GM19463 (cell line): Measurements from ENCODE around the gene ANP32E.
A peak's percentile ranks its signal among the peaks of the same experiment; 100 is the strongest.

ENCODE experiments used
- ATAC-seq: cut with Tn5 transposase; IDR thresholded peaks from one replicate; pipeline ENCODE4 v1.9.1; 2021; ENCODE audit warnings: mild to moderate bottlenecking, moderate library complexity; ENCODE audit not compliant: unreplicated experiment

The ANP32E gene

DNA sequence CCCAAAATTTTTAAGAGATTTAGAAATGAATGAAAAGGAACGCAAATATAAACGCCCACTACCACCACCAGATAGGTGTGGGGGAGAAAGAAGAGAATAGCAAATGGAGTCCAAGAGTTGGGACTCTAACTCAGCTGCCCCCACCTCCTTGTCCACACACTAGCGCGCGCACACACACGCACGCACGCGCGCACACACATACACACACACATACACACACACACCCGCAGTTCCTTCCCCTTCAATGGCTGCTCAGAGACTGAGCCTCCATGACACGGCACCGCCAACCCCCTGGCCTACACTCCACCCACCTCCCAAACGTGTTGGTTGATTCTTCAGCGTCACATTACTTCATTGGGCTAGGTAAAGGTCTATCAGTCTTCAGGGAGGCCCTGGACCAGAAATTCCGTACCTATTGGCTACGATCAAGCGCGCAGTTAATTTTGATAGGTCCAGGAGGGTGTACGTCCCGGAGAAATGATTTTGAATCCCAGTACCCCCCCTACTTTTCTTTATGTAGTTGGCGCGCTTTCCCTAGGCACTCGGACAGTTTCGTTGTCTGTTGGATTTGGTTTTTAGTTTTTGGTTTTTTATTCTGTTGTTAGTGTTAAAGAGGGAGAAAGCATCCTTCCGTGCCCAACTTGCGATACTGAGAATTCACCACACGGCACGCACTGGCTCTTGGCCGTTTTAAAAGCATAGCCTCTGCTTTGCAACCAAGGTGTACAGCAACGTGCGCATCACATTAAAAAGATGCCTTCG, at the start of gene ANP32E:
Gene ANP32E (minus strand): TSS at position 261 of the 762 bp plus-strand sequence. CDS start 326 bp downstream, outside the sequence.
- peak; percentile 77 for ATAC-seq

DNA sequence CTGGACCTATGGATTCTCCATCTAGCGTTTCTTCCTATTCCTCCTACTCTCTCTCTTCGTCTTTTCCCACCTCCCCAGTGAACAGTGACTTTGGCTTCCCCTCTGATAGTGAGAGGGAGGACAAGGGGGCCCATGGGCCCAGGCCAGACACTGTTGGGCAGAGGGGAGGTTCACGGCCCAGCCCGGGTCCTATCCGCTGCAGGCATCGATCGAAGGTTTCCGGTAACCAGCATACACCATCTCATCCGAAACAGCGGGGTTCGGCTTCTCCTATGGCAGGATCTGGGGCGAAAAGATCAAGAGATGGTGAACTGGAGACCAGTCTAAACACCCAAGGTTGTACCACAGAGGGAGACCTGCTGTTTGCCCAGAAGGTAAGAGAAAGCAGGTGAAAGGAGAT, 47.3 kb upstream of the ANP32E start:
- no peak for ATAC-seq

DNA sequence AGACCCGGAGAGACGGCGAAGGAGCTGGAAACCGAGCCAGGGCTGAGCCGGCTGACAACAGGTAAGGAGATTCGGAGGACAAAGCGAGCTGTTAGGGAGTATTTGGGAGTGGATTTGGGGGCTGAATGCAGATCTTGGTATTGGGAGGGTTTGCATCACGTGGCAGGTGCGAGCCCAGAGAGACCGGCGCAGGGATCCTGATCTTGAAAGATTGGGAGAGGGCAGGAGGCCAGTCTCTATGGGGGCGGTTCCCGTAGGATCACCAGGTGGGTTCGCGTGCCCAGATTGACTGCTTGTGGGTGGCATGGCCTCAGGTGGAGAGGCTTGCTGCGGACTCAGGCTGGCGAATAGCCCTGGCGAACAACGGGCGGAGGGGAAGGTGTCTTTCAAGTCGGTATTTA, 46.6 kb upstream of the ANP32E start:
- no peak for ATAC-seq

DNA sequence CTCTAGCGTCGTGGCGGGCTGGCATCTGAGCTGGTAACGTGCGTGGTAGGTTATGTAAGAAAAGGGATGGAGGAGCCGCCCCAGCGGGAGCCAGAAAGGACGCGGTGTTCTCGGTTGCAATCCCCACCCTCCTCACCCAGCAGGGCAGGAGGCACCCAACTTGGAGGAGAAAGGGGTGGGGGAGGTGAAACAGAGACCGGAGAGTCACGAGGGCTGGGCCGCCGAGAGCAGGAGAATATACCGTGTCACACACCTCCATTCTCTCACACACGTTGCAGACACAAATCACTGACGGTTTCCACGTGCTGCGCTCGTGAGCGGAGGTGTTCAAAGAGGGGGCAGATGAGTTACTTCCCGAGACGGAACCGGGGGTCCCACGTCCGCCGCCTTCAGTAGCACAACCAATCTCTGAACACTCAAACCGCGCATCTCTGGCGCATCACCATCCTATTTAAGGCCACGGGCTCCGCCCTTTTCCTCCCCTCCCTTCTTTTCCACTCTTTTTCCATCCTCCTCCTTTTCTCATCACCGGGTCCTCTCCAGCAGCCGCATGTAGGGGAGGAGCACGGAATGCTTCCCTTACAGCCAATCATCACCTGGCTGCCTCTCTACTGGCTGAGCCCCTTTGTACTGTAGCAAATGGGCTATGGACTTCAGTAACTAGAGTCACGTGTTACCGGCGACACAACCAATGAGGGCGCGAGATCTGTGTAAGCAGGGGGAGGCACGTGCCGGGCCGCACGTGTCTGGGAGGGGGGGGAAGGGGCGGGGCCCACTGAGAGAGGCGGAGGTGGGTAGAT, 46.0 kb upstream of the ANP32E start, which contains the start of gene CIART:
Gene CIART (plus strand): TSS at position 797 of the 800 bp plus-strand sequence. CDS start 714 bp downstream, outside the sequence.
- peak; percentile 68 for ATAC-seq

DNA sequence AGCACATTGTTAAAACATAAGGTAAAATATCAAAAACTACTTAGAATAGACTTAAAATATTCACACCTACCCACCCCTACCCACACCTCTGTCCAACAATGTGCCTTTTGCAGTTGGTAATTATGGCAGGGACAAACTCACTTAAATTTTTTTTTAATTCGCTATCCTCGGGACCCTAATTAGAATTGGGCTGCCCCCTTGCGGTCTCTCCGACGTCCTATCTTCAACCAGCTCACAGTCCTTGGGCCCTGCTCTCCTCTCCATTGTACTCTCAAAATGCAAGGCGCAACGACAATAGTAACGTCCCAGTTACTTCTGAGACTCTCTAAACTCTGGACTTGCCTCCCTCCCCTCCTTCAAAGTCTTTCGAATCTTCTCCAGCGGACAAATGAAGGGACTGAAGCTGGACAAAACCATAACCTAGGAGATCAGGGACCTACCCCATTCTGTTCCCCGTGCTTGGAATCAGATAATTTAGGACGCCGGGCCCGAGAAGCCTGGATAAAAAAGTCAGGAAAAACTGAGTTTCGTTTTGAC, 45.4 kb upstream of the ANP32E start:
- ATAC-seq: no peak

DNA sequence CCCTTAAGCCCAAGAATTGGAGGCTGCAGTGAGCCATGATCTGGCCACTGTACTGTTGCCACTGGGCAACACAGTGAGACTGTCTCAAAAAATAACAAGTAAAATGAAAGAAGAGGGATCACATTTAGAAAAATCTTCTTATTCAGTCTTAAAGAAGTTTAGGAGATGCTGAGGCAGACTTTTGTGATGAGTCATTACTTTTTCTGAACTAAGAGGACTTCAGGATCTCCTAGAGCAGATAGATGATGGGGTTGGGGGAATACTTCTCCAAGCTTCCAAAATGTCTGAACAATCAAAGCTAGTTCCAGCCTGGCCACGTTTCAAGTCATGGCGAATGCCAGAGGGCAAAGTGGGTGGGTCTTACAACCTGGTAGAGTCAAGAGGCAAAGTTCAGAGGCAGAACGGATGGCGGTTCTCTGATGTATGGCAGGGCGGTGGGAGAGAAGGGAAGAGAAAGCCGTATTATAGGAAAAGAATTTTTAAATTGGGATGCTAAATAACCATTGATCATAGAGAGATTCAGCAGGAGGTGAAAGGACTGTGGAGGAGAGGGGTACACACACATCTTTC, 44.3 kb upstream of the ANP32E start:
- ATAC-seq: no peak

DNA sequence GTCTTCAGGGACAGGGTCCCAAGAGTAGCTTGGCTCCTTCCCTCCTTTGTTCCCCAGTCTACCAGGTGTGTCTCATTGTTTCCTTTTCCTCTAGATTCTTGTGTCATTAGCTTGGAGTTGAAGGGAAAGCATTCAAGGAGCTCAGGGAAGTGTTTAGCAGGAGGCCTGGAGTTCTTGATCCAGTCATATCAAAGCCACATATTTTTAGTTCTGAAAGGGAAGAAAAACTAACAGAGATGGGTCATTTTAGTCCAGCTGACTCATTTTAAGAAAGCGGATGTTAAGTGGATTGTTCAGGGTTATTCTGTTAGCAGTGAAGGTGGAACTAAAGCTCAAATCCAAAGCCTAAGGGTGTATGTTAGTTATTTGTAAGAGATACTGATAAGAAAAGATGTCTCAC, 37.4 kb upstream of the ANP32E start:
- no peak for ATAC-seq

DNA sequence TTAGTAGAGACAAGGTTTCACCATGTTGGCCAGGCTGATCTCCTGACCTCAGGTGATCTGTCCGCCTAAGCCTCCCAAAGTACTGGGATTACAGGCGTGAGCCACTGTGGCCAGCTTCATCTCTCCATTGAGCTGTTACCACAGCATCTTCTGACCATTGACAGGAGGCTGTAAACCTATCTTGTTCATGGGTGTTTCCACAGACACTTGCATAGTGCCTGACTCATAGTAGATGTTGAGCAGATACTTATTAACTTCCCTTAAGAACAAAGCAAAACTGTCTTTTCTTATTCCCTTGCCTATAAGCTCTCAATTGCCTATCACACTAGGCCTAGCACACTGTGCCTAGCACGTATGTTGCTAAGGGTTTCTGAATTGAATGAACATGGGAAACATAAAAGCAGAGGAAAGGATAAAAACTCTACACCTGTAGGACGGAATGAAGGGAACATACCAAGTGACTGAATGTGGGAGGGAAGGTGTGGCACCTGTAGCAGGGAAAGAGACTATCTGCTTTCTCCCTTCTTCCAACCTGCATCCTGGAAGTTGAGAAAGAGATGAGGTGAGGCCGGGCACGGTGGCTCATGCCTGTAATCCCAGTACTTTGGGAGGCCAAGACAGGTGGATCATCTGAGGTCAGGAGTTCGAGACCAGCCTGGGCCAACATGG, 35.5 kb upstream of the ANP32E start:
- ATAC-seq: no peak

DNA sequence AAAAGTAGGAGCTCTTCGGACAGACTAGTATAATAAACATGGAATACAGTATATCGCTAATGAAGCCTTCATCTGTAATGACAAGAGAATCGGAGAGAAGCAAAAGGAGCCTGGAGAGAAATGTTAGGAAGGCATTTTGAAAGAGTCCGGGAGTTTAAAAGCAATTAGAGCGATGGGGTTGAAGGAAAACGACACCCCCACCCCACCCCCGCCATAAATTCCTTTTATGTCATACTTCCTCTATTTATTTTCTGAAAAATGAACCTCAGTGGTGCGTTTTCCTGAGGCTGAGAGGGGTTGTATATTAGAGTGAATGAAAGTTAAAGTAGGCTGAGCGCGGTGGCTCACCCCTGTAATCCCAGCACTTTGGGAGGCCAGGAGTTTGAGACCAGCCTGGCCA, 33.5 kb upstream of the ANP32E start:
- no peak for ATAC-seq

DNA sequence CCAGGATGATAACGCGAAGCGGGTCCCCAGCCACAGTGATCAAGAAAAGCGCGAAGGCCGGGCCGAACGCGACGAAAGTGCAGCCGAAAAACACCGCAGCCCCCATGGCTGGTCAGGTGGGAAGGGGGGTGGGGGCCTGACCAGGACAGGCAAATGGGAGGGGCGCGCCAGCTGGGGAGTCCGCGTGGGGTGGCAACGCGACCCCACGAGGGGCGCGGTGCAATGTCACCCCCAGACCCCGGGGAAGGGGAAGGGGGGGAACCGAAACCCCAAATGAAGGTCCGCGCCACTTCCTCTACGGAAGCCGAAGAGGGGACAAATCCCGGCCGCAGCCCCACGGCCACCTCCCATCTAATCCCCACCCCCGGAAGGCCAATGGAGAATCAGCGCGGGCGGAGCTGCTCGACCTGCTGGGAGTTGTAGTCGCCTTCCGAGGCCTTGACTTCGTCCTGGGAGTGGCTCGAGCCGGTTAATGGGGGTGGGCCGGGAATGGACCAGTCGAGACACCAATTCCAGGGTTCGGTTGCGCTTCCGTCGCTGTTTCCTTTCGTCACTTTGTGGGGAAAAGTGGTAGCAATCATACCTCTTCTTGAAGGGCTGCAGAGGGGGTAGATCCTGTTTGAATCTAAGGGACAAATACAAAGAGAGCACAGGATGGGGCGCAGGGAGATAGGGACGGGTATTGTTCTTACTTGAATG, 32.9 kb upstream of the ANP32E start, which contains the start of gene APH1A:
Gene APH1A (minus strand): TSS at position 312 of the 699 bp plus-strand sequence. CDS start 206 bp downstream, at position 106.
- ATAC-seq: peak; percentile 90

DNA sequence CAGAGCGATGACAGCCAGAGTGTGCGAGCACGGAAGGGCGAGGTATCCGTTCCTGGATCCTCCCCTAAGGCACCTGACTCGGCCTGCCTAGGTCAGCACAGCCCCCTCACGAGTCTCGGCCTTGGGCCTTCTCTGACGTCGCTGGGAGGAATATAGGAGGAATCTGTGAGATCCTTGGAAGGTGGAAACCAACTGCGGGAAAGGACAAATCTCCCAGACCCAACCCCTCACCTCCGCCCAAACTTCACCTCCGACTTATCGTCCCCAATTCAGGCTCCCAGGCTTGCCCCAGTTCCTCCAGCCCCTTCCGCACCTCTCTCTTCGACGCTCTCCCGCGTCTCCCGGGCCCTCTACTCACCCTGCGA, 32.4 kb upstream of the ANP32E start:
- no peak for ATAC-seq

DNA sequence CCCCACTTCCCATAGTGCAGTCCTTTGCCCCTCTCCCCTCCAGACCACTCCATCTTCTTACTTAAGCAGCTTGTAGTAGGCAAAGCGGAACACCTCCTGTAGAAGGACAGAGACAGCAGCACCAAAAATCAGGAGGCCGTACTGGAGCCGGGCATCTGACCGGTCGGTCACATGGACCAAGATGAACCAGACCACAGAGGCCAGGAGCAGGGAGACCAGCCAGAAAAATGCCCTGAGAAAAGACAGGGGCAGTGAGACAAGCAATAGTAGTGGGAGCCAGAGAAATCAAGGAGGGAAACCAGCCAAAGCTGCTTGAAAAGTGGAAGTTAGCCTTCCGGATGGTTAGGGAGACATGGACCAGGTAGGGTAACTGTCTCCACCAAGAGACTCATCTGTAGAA, 32.0 kb upstream of the ANP32E start:
- ATAC-seq: no peak

DNA sequence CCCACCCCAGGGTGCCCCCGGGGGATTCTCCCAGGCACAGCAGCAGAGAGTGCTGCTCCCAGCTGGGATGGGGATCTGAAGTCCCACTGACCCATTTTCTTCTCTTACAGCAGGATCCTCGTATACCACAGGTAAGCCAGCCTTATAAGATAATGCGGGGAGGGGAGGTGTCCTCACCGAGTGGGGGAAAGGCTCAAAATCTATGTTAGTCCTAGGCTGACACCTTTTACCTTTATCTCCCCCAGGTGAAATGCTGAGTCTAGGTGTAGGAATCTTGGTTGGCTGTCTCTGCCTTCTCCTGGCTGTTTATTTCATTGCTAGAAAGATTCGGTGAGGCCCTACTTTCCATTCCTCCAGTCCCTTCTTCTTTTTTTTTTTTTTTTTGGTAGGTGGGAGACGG, 27.6 kb upstream of the ANP32E start:
- ATAC-seq: no peak

DNA sequence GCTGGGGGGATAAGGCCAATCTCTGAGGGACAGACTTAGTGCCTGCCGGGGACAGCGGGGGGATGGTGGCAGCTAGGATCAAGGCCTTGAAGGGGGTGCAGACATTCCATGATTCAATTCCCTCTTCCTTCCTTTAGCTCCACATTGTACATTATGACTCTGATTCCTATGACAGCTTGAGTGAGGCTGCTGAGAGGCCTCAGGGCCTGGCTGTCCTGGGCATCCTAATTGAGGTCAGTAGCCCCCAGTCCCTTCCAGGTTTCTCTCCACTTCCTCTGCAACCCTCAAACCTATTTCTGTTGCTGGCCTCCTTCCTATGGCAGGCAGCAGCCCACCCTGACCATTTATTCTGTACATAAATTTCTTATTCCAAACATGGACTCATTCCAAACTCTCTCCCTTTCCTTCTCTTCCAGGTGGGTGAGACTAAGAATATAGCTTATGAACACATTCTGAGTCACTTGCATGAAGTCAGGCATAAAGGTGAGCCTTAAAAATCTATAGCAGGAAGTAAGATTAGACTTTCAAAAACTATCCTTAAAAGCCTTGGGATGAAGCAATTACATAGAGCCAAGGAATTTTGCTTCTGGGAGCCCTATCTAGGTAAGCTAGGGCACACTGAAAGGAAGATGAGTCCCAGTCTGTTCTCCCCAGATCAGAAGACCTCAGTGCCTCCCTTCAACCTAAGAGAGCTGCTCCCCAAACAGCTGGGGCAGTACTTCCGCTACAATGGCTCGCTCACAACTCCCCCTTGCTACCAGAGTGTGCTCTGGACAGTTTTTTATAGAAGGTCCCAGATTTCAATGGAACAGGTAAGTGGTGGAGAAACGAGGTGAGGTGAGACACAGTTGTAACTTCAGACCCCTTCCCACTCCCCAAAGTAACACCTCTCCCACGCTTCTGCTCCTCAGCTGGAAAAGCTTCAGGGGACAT, 26.7 kb upstream of the ANP32E start:
- ATAC-seq: no peak

DNA sequence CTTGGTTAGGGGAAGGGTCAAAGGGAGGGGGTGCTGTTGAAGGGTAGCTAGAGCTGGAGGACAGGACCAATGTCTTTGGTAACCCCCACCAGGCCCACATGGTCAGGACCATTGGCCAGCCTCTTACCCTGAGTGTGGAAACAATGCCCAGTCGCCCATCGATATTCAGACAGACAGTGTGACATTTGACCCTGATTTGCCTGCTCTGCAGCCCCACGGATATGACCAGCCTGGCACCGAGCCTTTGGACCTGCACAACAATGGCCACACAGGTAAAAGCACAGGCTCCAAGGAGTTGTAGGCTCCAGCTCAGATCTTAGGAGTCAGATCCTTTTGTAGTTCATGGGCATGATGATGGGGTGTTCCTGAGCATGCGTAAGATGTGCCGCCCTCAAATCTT, 25.5 kb upstream of the ANP32E start:
- ATAC-seq: no peak

DNA sequence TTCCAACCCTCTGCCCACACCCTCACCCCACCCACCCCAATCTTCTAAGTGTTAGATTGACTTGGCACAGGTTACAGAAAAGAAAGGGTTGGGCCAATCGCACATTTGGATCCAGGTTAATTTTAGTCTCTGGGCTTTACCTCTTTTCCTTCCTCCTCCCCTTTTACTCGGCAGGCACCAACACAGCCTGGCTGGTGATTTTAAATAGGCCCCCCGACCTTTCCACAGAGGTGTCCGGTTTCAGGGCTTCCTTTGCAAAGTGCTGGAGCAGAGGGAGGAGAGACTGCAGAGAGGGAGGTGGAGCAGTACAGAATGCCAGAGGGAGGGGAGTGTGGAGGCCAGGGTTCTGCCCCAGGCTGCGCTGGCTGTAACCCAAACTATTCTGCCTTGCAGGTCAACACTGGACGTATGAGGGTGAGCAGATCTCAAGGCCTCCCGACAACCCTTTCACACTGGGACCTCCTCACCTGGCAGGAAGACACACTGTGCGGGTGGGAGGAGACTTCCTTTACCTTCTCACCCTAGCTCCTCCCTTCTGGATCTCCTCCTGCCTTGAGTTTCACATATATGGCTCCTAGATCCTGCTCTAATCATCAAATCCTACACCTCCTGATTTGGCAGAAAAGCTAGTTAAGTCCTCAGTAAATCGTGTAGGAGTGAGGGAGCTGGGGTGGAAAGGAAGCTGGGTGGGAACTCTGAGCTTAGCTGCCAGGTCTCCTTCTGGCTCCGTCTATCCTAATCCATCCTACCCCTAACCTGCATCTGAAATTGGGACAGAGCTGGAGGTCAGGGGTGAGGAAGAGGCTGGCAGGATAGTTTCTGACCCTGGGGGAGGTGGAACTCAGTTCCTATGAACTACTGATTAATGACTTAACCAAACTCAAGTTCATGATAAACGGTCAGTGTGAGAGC, 24.1 kb upstream of the ANP32E start:
- ATAC-seq: no peak

DNA sequence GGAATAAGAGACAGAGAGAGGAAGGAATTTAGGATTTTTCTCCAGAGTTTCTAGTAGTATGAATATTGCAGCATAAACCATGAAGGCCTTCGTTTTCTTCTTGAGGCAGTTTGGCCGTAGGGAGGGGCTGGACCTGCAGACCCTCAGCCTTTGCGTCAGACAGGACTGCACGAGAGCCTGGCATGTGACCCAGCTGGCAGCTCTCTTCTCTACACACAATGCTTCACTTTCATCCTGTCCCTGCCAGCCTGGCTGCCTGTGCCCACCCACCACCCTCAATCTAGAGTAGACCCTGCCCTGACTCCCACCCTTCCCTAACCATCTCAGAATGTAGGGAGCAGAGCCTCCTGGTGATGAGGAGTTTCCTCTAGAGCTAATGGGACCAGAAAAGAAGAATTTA, 23.3 kb upstream of the ANP32E start:
- ATAC-seq: no peak
